ELR (cell line): Measurements from ENCODE around the gene NDUFAF2.
A peak's percentile ranks its signal among the peaks of the same experiment; 100 is the strongest.

Experiments
- DNase-seq: peaks from one replicate; pipeline ENCODE4 v3.0.0-alpha.2; 2015; ENCODE audit warnings: low read depth

NDUFAF2 gene

GRCh38 chr5:61123145-61123544 is 178.1 kb downstream of the NDUFAF2 start:
- no peak for DNase-seq

- no peak for DNase-seq
Observed at GRCh38 chr5:61130289-61130688, 185.3 kb downstream of the NDUFAF2 start.

GRCh38 chr5:61132559-61132958 is 187.6 kb downstream of the NDUFAF2 start:
- DNase-seq, result peak; percentile 33

DNA sequence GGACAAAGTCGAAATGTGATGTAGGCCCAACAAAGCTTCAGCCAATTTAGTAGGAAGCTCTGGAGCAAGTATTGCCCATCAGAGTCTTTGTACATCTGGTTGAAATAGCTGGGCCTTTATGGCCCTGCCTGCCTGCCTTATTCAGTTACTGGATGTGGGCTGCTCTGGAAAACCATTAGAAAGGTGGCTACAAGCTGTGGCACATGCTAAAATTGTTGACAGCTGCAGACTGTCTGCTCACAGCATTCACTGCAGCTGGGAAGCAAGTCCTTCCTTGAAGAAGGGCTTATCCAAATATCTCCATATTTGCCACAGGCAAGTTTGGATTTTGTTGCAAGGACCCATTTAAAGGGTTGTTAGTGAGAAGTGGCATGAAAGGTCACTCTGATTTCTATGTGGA is 192.8 kb downstream of the NDUFAF2 start:
- no peak for DNase-seq

DNA sequence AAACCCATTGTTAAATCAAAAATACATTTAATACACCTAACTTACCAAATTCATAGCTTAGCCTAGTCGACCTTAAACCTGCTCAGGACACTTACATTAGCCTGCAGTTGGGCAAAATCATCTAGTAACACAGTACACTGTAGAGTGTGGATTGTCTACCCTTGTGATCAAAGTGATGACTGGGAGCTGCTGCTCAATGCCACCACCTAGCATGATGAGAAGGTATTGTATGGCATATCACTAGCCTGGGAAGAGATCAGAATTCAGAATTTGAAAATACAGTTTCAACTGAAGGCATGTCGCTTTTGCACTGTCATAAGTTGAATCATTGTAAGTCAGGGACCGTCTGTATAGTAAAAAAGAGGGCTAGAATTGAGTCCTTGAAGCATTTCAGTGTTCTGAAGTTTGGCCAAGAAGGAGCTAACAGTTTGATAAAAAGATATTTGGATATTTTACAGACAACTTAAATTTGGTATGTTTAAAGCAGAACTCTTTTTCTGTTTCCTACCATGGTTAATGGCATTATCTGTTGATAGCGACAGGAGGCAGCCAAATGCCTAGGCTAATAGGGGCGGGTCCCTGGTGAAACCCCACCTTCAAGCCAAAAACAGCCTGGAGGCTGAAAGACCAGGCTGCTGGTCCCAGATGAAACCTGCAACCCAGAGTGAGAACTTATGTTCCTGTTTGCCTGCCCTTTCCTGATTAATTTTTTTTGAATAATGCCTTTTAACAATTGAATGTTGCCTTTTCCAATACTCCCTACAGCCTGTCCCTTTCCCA is 194.3 kb downstream of the NDUFAF2 start:
- DNase-seq, result peak; percentile 42

GRCh38 chr5:61139931-61140330 is 194.9 kb downstream of the NDUFAF2 start:
- no peak for DNase-seq

DNA sequence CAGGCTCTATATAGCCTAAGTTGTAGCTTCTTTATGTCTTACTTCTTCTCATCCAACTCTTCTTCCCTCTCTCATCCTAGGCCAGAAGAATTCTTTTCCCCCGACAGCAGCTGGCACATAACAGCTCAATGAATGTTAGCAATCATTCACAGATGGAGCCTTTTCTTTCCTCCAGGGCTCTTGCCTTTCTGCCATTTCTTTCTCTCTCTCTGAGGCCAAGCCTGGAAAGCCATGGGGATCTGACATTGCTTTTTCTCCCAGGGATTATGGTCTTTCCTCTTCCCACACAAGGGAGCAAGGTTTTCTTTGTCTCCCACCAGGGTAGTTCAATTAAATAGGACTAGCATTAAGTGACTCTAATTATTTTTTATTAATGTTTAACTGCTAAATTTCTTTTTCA is 196.8 kb downstream of the NDUFAF2 start:
- DNase-seq, result no peak

GRCh38 chr5:61142391-61142790 is 197.4 kb downstream of the NDUFAF2 start:
- DNase-seq, result no peak

GRCh38 chr5:61142811-61143210 is 197.8 kb downstream of the NDUFAF2 start:
- no peak for DNase-seq

- DNase-seq, result peak; percentile 50
Observed at GRCh38 chr5:61148515-61148914, 203.5 kb downstream of the NDUFAF2 start.

GRCh38 chr5:61151893-61152292 is 206.9 kb downstream of the NDUFAF2 start:
- no peak for DNase-seq

DNA sequence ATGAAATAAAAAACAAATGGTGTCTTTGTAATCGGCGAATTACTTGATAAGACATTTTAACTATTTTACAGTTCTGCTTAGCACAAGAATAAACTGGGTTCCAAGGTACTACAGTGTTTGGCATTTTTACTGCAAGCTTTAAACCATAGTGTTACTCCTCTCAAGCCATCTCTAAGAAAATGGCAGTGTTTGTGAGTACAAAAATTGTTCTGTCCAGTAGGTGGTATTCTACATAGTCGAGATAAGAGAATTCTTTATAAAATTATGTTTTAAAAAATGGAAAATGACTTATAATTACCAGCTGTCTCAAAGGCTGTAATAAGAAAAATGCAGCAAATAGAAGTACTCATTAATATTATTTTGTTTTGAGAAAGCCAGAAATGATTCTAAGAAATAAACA is 214.1 kb downstream of the NDUFAF2 start:
- peak; percentile 26 for DNase-seq

GRCh38 chr5:61159836-61160235 is 214.8 kb downstream of the NDUFAF2 start:
- peak; percentile 26 for DNase-seq

DNA sequence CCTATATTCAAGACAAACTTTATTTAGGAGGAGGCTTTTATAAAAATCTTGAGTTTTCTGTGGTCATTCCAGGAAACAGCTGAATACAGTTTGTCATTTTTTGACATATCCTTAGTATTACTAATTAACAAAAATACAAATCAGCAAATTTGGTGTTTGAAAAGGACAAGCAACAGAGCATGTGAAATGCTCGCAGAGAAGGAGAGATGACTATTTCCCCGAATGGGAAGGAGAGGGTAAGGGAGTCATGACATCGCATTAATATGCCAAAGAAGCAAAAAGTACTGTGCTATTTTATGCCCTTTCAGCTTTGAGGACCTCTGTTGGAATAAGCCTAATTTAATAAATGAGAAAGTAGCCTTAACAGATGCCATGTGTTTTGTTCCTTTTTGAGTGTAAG is 215.5 kb downstream of the NDUFAF2 start:
- DNase-seq, result no peak

GRCh38 chr5:61162010-61162831 is 217.2 kb downstream of the NDUFAF2 start, which contains the start of gene SMIM15:
SMIM15 (minus strand) TSS chr5:61162468; CDS start chr5:61160171, 2,297 bp downstream.
- peak; percentile 94 for DNase-seq

DNA sequence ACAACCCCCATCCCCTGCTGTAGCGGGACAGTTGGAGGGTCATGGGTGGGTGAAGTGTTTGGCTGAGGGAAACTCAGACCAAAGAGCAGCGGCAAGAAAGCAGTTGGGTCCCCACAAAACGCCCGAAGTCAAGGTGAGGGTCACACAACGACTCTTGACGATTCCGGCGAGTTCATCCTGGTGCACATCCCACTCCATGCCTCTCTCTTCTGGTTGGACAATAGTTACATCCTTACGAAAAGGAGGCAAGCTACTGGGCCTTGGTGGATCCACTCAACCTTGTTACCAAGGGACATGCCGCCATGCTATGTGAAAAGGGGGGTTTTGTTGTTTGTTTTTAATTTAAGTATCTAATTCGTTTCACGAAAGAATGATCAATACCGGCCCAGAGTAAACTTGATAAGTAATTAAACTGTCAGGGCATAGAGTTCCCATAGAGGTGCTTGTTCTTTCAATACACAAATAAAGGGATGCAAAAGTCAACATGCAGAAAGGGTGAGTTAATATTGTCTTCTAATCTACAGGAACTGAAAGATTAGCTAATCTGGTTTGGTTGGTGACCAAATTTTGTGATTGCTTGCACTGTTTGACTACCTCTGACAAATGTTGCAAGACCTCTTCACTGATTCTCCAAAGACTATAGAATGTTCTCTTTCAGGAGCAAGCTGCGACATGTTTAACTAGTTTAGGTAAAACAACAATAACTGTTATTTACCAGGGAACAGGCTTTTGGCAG is 218.0 kb downstream of the NDUFAF2 start:
- DNase-seq, result peak; percentile 65

DNA sequence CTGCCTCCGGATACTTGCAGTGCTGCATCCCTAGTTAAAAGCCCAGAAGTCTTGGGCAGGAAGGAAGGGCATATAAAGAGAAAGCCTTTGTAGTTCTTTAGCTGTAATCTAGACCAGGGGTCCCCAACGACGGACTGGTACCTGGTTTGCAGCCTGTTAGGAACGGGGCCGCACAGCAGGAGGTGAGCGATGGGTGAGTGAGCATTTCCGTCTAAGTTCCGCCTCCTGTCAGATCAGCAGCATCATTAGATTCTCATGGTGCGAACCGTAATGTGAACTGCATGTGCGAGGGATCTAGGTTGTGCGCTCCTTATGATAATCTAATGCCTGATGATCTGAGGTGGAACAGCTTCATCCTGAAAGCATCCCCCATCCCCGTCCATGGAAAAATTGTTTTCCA is 218.9 kb downstream of the NDUFAF2 start:
- no peak for DNase-seq

DNA sequence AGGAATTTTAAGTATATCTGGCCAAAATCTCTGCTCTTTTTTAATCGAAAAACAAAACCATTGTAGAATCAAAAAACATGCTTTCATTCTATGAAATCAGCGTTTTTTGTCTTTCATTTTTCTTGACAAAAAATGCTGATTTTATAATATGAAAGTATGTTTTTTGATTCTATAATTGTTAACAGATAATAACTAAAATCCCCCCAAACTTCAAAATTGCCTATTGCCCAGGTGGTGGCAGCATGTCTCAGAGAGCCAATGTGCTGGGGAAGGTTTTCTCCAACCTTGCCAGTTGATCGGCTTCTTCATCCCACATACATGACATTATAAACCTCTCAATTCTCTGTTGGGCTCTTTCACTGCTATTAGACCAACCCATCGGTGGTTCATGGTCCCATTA is 222.4 kb downstream of the NDUFAF2 start:
- DNase-seq, result peak; percentile 65

GRCh38 chr5:61168951-61169350 is 223.9 kb downstream of the NDUFAF2 start:
- no peak for DNase-seq

DNA sequence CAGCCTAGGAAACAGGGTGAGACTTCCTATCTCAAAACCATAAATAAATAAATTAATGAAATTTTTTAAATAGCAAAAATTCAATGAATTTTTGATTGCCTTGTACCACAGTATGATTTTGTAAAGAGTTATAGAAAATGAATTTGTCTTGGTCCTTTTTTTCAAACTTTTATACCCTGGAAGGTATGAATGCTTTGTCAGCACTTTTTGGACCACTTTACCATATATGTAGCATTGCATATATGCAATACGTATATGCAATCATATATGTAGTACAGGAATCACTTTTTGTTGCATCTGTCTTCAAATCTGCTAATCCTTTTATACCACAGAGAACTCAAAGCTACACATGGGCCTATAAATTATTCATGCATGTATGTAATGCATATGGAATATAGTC is 226.5 kb downstream of the NDUFAF2 start:
- DNase-seq, result no peak

- DNase-seq, result no peak
Observed at GRCh38 chr5:61176631-61177030, 231.6 kb downstream of the NDUFAF2 start.

GRCh38 chr5:61177070-61177469 is 232.1 kb downstream of the NDUFAF2 start:
- DNase-seq, result no peak

GRCh38 chr5:61177716-61178115 is 232.7 kb downstream of the NDUFAF2 start:
- DNase-seq, result no peak
